ENCODE data around the gene SUPT4H1. TPM values are rescaled to one million over a fixed set of nuclear protein-coding genes. Genes with fewer than 3 reads are reported as not detected.
A peak's percentile ranks its signal among the peaks of the same experiment; 100 is the strongest.

The SUPT4H1 gene
- total and polyA plus RNA-seq, 9 of the 15 experiments (the other 6 are each of a cell fraction or from before 2014, with no cell fraction given), result 62.1 to 320 (median 117) TPM

DNA sequence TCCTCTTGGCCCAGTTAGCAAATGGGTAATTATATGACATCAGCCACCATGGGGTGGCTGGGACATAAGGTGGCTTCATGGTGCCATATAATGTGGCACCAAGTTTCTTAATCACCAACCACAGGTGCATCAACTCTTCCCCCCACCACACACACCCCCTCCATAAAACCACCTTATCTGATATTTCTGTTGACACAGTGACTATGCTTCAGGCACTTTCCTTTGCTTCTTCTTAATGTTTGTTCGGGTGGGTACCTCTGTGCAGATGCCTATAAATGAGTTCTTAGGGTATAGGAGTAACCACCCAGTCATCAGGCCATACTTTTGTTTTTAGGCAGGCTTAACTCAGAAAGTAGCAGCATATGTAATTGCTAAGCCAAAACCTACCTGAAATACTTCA, 35.8 kb upstream of the SUPT4H1 start (continued):
- TF ChIP-seq, protein P1, sequence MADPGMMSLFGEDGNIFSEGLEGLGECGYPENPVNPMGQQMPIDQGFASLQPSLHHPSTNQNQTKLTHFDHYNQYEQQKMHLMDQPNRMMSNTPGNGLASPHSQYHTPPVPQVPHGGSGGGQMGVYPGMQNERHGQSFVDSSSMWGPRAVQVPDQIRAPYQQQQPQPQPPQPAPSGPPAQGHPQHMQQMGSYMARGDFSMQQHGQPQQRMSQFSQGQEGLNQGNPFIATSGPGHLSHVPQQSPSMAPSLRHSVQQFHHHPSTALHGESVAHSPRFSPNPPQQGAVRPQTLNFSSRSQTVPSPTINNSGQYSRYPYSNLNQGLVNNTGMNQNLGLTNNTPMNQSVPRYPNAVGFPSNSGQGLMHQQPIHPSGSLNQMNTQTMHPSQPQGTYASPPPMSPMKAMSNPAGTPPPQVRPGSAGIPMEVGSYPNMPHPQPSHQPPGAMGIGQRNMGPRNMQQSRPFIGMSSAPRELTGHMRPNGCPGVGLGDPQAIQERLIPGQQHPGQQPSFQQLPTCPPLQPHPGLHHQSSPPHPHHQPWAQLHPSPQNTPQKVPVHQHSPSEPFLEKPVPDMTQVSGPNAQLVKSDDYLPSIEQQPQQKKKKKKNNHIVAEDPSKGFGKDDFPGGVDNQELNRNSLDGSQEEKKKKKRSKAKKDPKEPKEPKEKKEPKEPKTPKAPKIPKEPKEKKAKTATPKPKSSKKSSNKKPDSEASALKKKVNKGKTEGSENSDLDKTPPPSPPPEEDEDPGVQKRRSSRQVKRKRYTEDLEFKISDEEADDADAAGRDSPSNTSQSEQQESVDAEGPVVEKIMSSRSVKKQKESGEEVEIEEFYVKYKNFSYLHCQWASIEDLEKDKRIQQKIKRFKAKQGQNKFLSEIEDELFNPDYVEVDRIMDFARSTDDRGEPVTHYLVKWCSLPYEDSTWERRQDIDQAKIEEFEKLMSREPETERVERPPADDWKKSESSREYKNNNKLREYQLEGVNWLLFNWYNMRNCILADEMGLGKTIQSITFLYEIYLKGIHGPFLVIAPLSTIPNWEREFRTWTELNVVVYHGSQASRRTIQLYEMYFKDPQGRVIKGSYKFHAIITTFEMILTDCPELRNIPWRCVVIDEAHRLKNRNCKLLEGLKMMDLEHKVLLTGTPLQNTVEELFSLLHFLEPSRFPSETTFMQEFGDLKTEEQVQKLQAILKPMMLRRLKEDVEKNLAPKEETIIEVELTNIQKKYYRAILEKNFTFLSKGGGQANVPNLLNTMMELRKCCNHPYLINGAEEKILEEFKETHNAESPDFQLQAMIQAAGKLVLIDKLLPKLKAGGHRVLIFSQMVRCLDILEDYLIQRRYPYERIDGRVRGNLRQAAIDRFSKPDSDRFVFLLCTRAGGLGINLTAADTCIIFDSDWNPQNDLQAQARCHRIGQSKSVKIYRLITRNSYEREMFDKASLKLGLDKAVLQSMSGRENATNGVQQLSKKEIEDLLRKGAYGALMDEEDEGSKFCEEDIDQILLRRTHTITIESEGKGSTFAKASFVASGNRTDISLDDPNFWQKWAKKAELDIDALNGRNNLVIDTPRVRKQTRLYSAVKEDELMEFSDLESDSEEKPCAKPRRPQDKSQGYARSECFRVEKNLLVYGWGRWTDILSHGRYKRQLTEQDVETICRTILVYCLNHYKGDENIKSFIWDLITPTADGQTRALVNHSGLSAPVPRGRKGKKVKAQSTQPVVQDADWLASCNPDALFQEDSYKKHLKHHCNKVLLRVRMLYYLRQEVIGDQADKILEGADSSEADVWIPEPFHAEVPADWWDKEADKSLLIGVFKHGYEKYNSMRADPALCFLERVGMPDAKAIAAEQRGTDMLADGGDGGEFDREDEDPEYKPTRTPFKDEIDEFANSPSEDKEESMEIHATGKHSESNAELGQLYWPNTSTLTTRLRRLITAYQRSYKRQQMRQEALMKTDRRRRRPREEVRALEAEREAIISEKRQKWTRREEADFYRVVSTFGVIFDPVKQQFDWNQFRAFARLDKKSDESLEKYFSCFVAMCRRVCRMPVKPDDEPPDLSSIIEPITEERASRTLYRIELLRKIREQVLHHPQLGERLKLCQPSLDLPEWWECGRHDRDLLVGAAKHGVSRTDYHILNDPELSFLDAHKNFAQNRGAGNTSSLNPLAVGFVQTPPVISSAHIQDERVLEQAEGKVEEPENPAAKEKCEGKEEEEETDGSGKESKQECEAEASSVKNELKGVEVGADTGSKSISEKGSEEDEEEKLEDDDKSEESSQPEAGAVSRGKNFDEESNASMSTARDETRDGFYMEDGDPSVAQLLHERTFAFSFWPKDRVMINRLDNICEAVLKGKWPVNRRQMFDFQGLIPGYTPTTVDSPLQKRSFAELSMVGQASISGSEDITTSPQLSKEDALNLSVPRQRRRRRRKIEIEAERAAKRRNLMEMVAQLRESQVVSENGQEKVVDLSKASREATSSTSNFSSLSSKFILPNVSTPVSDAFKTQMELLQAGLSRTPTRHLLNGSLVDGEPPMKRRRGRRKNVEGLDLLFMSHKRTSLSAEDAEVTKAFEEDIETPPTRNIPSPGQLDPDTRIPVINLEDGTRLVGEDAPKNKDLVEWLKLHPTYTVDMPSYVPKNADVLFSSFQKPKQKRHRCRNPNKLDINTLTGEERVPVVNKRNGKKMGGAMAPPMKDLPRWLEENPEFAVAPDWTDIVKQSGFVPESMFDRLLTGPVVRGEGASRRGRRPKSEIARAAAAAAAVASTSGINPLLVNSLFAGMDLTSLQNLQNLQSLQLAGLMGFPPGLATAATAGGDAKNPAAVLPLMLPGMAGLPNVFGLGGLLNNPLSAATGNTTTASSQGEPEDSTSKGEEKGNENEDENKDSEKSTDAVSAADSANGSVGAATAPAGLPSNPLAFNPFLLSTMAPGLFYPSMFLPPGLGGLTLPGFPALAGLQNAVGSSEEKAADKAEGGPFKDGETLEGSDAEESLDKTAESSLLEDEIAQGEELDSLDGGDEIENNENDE (IDR thresholded peaks at IDR 0.05; ENCODE audit: low read depth, low read length), result no peak
- TF ChIP-seq TCF3 (CRISPR knock-in tag; IDR thresholded peaks at IDR 0.05) (peak; percentile 26), EP300 (IDR thresholded peaks at IDR 0.05; ENCODE audit: low read length) (peak; percentile 64; the same call in 1 of the 2 replicates), PRMT5 (CRISPR knock-in tag; IDR thresholded peaks at IDR 0.05) (no peak), CREBBP (IDR thresholded peaks at IDR 0.05; ENCODE audit: low read depth, low read length) (no peak), ZNF354B (CRISPR knock-in tag; IDR thresholded peaks at IDR 0.05) (no peak), TCFL5 (CRISPR knock-in tag; conservative IDR thresholded peaks at IDR 0.05) (no peak)
- TF ChIP-seq, protein P2, sequence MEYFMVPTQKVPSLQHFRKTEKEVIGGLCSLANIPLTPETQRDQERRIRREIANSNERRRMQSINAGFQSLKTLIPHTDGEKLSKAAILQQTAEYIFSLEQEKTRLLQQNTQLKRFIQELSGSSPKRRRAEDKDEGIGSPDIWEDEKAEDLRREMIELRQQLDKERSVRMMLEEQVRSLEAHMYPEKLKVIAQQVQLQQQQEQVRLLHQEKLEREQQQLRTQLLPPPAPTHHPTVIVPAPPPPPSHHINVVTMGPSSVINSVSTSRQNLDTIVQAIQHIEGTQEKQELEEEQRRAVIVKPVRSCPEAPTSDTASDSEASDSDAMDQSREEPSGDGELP (CRISPR knock-in tag; IDR thresholded peaks at IDR 0.05; ENCODE audit: borderline replicate concordance), result no peak
- TF ChIP-seq, protein P3, sequence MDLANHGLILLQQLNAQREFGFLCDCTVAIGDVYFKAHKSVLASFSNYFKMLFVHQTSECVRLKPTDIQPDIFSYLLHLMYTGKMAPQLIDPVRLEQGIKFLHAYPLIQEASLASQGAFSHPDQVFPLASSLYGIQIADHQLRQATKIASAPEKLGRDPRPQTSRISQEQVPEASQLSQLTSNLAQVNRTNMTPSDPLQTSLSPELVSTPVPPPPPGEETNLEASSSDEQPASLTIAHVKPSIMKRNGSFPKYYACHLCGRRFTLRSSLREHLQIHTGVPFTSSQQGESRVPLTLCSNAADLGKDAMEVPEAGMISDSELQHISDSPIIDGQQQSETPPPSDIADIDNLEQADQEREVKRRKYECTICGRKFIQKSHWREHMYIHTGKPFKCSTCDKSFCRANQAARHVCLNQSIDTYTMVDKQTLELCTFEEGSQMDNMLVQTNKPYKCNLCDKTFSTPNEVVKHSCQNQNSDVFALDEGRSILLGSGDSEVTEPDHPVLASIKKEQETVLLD (IDR thresholded peaks at IDR 0.05), result peak; percentile 49; the same call in 1 of the 2 replicates
